GM21528 (cell line): ENCODE results near the gene SLC25A13.
"Not testable (repeated sequence)": the region's sequence is repeated elsewhere in the genome, so short reads cannot be mapped to it uniquely, and the experiment has no call there.

Experiments used
- ATAC-seq: cut with Tn5 transposase; IDR thresholded peaks from one replicate; pipeline ENCODE4 v1.9.1; 2021; ENCODE audit warnings: mild to moderate bottlenecking, moderate library complexity; ENCODE audit not compliant: unreplicated experiment, low FRiP score

The SLC25A13 gene

GRCh38 chr7:96321658-96322372, at the start of gene SLC25A13:
TSS of gene SLC25A13 (minus strand) at chr7:96322098. CDS start at chr7:96321956, 142 bp downstream.
- peak; percentile 83 for ATAC-seq

GRCh38 chr7:96365916-96366315, 44.0 kb upstream of the SLC25A13 start:
- ATAC-seq = not testable (repeated sequence)

GRCh38 chr7:96361116-96361857, 39.4 kb upstream of the SLC25A13 start:
- ATAC-seq = no peak

DNA sequence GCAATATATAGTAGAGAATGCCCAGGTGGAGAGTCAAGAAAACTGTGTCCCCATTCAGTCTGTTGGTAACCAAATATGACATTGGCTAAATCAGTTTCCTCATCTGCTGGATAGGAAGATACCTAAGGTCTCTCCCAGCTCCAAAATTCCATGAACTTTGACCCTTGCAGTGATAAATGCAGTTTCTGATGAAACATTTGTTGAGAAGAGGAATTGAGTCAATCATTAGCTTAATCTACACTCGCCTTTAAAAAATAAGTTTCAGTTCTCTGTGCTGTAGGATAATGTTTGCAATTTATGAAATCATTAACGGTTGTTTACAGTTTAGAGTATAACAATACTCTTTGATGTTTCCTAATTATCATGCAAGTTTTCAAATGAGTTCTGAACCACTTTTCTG, 38.0 kb upstream of the SLC25A13 start:
- no peak for ATAC-seq

DNA sequence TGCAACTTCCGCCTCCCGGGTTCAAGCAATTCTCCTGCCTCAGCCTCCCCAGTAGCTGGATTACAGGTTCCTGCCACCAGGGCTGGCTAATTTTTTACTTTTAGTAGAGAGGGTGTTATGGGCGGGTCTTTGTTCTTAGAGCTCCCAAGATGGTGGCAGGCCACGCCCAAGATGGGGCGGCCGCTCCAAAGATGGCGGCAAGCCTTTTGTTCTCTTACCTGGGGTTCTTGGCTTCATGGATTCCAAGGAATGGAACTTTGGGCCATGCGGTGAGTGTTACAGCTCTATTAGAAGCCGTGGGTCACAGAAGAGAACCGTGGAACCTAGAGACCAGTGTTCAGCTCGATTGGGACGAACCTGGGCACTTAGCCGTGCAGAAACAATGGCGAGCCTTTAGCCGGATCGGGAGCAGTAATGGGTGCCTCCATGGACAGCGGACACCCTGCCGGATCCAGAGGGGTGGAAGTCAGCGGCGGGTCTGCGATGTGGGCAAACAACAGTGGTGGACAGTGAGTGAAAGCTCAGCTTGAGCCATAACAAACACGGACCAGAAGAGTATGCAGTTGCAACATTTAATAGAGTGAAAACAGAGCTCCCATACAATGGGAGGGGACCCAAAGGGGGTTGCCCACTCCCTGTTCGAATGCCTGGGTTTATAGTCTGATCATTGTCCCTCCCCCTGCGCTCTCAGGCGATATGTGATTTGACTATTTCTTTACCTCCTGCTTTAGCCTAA, 36.5 kb upstream of the SLC25A13 start:
- not testable (repeated sequence) for ATAC-seq

DNA sequence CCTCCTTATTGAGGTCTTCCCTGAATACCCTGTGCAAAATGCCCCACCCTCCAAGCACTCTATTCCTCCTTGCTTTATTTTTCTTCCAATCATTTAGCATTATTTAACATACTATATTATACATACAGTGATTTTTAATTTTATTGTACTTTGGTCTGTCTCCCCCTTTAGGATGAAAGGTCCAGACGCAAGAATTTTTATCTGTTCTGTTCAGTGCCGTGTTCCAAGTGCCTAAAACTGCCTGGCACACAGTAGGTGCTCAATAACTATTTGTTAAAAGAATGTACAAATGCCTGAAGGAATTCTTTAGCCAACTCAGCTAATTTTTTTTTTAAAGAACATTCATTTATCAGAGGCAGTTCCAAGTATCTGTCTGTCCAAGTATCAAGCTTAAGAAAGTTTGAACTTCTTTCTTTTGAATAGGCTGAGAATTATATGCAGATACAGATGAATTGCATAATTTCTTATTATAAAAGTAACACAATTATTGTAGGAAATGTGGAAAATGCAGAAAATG, 34.1 kb upstream of the SLC25A13 start:
- no peak for ATAC-seq

DNA sequence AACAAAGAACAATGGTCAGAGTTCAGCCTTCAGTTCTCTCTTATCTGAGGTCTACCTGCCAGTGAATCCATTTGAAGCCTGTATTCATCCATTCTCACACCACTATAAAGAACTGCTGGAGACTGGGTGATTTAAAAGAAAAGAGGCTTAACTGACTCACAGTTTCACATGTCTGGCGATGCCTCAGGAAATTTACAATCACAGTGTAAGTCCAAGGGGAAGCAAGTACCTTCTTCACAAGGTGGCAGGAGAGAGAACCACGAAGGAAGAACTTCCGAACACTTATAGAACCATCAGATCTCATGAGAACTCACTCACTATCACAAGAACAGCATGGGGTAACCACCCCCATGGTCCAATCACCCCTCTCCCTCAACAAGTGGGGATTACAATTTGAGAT, 33.0 kb upstream of the SLC25A13 start:
- ATAC-seq = no peak

GRCh38 chr7:96349572-96349971, 27.7 kb upstream of the SLC25A13 start:
- ATAC-seq = no peak

- no peak for ATAC-seq
Observed at GRCh38 chr7:96347471-96347870, 25.6 kb upstream of the SLC25A13 start.

GRCh38 chr7:96346293-96346953, 24.5 kb upstream of the SLC25A13 start:
- no peak for ATAC-seq

DNA sequence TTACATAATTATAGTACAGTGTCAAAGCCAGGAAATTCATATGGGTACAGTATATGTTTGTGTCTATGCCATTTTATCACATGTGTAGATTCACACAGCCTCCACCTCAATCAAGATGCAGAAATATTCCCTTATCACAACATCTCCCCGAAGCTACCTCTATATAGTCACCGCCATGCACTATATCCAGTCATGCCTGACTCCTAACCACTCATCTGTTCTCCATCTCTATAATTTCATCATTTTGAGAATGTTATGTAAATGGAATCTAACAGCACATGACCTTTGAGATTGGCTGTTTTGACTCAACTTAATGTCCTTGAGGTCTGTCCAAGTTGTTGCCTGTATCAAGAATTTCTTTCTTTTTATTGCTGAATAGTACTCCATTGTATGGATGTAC, 22.3 kb upstream of the SLC25A13 start:
- ATAC-seq = no peak

DNA sequence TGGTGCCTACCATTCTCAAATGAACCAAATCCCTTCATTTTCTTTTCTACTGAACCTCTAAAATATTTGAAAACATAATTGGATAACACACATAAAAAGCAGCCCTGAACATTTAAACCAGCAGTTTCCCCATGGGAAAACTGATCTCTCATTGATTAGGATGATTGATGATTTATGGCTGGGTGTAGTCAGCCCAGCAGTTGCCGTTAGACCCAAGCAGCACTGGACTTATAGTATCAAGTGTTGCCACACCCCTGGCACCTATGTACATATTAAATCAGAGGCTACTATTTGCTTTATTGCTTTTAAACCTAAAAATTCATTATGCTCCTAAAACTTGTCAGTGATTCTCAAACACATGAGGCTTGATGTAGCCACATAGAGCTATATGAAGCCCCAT, 20.2 kb upstream of the SLC25A13 start:
- no peak for ATAC-seq

- ATAC-seq = no peak
Observed at GRCh38 chr7:96337519-96337918, 15.6 kb upstream of the SLC25A13 start.

- no peak for ATAC-seq
Observed at GRCh38 chr7:96332325-96332724, 10.4 kb upstream of the SLC25A13 start.

DNA sequence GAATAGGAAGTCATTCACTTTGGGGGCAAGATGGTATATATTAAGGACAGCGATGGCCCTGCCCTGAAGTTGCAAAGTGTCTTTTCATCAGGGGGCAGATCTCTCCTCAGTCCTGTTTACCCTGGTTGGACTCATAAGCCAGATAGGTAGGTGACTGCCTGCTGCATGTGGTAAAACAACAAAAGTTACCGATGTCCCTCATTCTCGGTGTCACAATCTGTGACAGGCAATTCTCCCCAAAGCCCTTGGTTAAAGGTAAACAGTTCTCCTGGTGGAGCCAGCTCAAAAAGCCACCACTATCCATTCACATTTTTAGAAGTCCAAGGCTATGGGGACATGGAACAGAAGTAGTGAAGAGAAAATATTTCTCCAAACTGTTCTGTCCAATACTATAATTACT, 9.9 kb upstream of the SLC25A13 start:
- no peak for ATAC-seq

DNA sequence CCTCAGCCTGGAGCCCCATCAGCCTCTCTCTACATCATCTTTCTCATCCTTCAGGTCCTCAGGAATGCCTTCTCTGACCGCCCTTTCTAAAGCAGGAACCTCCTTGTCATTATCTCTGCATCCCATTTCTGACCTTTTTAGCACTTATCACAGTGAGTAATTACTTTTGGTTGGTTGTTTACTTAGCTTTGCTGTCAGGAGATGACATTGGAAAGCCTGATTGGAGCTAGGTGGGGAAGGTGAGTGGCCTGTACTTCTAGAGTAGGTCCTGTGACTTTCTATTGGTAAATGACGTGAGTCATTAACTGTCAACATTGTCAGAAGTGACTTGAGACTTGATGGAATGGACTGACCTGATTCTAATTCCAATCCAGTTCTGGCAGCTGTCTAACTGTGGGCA, 9.3 kb upstream of the SLC25A13 start:
- no peak for ATAC-seq

GRCh38 chr7:96330193-96330592, 8.3 kb upstream of the SLC25A13 start:
- no peak for ATAC-seq

DNA sequence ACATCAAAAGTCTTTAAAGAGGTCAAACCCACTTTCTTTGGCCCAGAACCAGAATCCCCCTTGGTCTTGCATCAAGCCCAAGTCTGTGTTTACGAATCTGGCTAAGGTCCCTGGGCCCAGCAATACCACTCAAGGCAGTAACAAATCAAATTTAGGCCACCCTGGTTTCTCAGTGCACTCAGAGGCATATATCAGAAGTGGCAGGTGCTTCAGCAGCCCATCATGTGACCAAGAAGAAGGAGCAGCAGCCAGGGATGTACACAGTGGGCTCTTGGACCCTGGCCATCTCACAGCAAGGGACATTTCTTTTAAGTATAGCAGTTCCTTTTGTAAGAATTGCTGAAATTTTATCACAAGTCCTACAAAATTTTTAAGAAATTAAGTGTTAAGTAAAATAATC, 7.3 kb upstream of the SLC25A13 start:
- no peak for ATAC-seq

GRCh38 chr7:96328016-96328415, 6.1 kb upstream of the SLC25A13 start:
- no peak for ATAC-seq

DNA sequence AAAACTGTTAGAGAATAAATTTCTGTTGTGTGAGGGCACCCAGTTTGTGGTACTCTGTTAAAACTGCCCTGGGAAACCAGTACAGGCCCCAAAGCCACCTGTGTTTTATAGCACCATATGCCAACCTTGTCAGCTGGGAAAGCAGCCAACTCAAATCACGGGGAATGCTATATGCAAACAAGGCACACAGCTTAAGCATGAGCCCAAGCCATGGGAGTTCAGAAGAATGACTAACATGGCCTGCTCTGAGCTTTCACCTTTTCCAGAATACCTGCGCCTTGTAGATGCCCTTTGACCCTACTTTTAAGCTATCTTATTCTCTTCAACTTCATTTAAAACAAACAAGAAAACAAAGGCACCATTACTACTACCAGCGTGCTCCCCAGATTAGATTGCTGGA, 5.5 kb upstream of the SLC25A13 start:
- no peak for ATAC-seq

DNA sequence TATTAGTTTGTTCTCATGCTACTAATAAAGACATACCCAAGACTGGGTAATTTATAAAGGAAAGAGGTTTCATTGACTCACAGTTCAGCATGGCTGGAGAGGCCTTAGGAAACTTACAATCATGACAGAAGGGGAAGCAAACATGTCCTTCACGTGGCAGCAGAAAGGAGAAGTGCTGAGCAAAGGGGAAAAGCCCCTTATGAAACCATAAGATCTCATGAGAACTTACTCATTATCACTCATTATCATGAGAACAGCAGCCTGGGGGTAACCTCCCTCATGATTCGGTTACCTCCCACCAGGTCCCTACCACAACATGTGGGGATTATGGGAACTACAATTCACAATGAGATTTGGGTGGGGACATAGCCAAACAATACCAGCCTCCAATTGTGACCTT, 4.9 kb upstream of the SLC25A13 start:
- not testable (repeated sequence) for ATAC-seq
